GM18861 (cell line): ENCODE measurements around the gene PLBD2.

ENCODE experiments used
- ATAC-seq: cut with Tn5 transposase; IDR thresholded peaks from one replicate; pipeline ENCODE4 v1.9.1; 2021; ENCODE audit not compliant: unreplicated experiment

The PLBD2 gene

GRCh38 chr12:113392988-113393579 lies 34.7 kb downstream of the PLBD2 start:
- no peak for ATAC-seq

GRCh38 chr12:113393749-113394148 lies 35.4 kb downstream of the PLBD2 start:
- no peak for ATAC-seq

DNA sequence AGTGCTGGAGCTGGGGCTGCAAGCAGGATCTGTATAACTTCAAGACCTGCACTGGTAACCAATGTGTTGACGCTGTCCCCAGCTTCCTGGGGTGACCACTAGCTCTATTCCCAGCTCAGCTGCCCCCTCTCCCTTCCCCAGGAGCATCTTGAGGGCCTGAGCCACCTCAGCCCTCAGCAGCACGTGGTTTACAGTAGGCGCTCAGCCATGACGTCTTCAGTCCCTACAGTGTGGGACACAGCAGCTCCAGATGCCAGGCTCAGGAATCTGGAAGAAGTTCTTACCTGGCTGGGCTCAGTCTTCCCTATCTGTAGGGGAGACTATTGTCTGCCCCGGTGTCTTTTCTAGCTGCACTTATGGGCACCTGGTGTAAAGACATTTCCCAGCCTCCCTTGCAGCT lies 36.7 kb downstream of the PLBD2 start:
- no peak for ATAC-seq

GRCh38 chr12:113396200-113396599 lies 37.8 kb downstream of the PLBD2 start:
- ATAC-seq, result no peak

DNA sequence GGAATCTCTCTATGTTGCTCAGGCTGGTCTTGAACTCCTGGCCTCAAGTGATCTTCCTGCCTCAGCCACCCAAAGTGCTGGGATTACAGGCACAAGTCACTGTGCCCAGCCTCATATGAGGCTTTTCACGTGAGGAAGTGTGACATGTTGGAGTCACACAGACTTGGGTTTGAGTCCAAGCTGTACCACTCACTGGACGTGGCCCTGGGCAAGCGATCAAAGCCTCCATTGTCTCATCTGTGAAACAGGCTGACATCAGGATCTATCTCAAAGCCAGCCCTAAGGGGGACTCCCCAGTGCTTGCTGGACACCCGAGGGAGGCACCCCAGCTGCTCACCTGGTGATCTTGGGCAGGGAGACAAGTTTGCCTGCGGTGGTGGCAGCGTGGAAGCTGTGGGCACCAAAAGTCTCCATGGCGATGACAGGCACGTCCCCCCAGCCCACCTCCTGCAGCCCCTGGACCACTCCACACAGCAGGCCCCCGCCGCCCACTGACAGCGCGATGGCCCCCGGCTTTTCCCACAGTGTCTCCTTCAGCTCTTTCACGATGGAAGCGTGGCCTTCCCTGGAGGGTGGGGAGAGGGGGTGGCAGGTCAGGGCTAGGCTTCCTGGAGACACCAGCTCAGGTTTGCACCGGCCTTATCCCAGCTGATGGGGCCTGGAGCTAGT lies 38.6 kb downstream of the PLBD2 start:
- ATAC-seq, result no peak

DNA sequence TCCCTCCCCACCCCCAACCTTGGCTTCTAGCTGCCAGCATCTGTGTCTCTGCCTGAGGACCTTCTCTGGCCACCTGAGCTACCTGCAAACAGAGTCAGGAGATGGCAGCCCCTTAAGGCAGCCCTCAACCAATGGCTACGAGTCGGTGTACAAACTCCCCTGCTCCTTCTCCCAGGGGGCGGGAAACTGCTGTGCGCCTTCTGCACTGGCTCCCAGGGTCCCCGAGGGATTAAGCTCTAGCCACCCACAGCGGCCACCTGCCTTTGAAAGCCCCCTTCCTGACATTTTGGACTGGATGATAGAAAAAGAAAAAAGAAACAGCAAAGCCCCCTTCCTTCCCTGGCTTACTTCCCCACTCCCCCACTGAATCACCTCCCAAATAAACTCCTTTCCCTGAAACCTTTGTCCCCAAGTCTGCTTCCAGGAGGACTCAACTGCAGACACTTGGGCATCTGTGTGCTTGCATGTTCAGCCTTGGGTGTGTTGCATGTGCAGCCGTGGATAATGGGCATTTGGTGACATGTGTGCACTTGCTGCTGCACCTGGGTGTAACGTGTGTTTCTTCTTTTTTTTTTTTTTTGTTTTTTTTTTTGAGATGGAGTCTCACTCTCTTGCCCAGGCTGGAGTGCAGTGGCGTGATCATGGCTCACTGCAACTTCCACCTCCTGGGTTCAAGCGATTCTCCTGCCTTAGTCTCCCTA lies 39.3 kb downstream of the PLBD2 start:
- no peak for ATAC-seq

- no peak for ATAC-seq
Measured at GRCh38 chr12:113398346-113399290, 40.2 kb downstream of the PLBD2 start.

- ATAC-seq, result no peak
Measured at GRCh38 chr12:113399490-113399889, 41.1 kb downstream of the PLBD2 start.

GRCh38 chr12:113400362-113400761 lies 42.0 kb downstream of the PLBD2 start:
- no peak for ATAC-seq

- ATAC-seq, result no peak
Measured at GRCh38 chr12:113401066-113402000, 42.9 kb downstream of the PLBD2 start.

GRCh38 chr12:113402586-113403260 lies 44.3 kb downstream of the PLBD2 start:
- ATAC-seq, result no peak

DNA sequence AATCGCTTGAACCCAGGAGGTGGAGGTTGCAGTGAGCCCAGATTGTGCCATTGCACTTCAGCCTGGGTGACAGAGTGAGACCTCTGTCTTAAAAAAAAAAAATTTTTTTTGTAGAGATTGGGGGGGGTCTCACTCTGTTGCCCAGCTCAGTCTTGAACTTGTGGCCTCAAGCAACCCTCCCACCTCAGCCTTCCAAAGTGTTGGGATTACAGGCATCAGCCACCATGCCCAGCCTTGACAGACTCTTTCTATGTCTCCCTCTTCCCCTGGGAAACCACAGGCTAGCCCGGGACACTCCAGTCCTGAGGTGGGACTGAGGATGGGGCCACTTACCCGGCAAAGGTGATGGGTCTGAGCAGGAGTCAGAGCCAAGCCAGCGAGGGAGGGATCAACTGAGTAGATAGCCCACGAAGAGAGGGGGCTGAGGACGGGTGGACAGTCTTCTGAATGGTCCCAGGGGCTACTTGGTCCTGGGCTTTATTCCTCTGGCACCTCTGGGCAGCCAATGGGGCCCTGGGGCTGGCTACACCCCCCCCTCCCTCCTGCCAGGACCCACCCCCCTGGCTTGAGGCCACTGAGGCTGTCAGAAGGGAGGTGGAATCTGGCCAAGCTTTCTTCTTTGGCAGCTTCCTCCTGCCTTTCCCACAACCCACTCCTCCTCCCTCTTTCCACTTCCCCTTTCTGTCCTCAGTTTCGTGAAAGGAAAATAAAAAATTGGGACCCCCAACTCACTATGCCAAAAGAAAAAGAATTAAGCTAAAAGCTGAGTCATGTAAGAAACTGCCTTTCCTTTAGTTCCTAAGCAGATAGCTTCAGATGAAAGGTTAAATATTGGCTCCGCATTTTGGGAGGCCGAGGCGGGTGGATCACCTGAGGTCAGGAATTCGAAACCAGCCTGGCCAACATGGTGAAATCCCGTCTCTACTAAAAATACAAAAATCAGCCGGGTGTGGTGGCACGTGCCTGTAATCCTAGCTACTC lies 45.3 kb downstream of the PLBD2 start, which contains the start of gene SDS:
Gene SDS, minus strand, starts transcription at position 453 of the 981 bp plus-strand sequence. CDS start 4,179 bp downstream, outside the sequence.
- no peak for ATAC-seq

DNA sequence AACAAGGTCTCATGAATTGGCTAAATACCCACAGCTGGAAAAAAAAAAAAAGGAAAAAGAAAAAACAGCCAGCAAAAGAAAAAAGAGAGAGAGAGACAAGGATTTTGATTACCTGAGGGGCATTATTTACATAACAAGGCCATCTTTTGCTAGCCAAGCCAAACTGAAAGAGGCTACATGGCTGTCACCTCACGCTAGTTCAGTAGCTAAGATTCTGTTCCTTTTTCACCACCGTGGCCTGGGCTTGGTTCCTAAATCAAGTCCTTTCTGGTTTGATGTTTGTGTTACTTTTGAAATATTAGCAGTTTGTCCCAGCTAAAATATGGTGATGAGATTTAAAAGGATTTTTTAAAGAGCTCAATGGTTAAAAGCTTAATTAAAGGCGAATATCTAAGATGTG lies 47.3 kb downstream of the PLBD2 start:
- no peak for ATAC-seq

GRCh38 chr12:113407931-113408600 lies 49.7 kb downstream of the PLBD2 start:
- ATAC-seq, result no peak

DNA sequence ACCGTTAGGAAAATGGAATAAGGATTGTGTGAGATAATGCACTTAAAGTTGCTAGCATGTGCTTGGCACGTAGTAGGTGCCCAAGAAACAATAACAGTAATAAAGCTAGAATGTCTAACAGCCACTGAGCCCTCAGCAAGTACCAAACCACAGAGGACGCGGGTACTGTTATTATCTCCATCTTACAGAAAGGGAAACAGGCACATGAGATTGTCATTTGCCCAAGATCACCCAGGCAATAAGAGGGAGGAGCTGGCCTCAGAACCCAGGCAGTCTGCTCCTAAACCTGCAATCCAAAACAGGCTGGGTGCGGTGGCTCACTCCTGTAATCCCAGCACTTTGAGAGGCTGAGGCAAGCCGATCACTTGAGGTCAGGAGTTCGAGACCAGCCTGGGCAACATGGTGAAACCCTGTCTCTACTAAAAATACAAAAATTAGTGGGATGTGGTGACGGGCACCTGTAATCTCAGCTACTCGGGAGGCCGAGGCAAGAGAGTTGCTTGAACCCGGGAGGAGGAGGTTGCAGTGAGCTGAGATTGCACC lies 50.4 kb downstream of the PLBD2 start:
- ATAC-seq, result no peak

GRCh38 chr12:113409462-113410124 lies 51.2 kb downstream of the PLBD2 start:
- ATAC-seq, result no peak

DNA sequence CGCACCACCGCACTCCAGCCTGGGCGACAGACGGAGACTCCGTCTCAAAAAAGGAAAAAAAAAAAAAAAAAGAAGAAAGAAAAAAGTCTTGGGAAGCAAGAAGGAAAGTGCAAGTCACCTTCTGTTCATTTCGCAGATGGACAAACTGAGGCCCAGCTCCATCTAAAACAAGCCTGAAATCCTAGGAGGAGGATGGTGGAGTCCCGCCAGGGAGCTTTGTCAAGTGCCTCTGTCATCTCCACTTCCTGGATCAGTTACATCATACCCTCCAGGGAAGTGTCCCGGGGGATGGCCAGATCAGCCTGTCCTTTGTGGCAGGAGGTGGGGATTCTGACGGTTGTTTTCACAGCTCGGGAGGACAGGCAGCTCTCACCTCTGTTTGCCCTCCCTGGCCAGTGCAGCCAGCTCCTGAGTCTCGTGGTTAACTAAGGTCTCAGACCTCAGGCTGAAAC lies 55.1 kb downstream of the PLBD2 start:
- no peak for ATAC-seq
